ENCODE data around the gene SNPH.

- TF ChIP-seq CTCF (IDR thresholded peaks at IDR 0.05) (no peak), POLR2AphosphoS5 (IDR thresholded peaks at IDR 0.05) (no peak)
Observed at GRCh38 chr20:1338096-1338495, 72.0 kb downstream of the SNPH start.

Measured in esophagus muscularis mucosa (tissue), 3 donors.